Amniotic epithelial cell (primary cell): ENCODE results near the gene F2RL2.
A peak's percentile ranks its signal among the peaks of the same experiment; 100 is the strongest.

Experiments used
- DNase-seq: peaks from one replicate; pipeline ENCODE4 v3.0.0-alpha.2; 2010; ENCODE audit warnings: low read depth

The F2RL2 gene

DNA sequence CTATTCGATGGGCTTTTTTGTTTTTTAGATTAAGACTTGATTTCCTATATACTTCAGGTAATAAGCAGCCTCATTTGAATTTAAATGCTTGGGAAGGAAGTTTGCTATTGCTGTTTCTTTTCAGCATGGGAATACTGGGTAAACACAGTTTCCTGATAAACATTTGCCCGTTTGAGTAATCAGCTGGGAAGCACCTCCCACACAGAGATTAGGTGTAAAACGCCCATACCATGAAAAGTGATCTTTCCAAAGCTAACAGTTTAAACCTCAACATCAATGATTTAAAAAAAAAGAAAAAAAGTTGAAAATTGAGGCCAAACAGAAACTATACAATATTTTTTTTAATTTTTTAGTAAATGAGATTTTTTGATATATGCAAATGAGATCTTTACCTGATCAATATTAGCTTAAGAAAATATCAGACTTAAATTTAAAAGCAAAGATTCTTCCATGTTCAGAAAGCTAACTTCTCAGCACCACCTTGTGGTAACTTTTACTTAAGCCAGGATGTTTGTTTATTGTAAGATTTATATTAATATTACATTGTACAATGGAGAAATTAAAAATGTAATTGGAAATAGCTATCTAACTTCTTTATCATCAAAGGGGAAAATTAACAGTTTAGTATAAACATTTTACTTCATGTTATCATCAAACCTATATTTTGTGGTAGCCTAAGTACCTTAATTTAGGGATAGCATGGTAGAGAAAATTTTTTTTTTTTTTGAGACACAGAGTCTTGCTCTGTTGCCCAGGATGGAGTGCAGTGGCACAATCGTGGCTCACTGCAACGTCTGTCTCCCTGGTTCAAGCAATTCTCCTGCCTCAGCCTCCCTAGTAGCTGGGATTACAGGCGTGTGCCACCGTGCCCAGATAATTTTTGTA, 39.8 kb downstream of the F2RL2 start:
- DNase-seq: peak; percentile 23

- DNase-seq: peak; percentile 50
Observed at GRCh38 chr5:76582230-76583162, 40.7 kb downstream of the F2RL2 start.

DNA sequence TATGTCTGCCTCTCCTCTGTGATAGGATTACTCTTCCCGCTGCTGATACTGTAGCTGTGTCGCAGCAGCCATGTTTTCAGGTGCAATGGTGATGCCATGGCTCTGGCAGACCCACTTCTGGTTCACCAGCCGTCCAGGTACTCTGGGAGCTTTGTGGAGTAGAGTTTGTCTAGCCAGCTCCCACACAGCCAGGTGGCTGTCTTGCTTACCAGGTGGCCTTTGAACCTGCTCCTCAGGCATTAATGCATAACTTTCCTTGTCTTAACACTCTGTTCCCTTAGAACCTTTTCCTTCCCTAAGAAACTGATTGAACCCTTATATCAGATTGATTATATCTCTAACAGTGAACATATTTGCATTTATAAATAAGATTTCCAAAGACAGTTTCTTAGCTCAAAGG, 42.2 kb downstream of the F2RL2 start:
- DNase-seq: no peak

DNA sequence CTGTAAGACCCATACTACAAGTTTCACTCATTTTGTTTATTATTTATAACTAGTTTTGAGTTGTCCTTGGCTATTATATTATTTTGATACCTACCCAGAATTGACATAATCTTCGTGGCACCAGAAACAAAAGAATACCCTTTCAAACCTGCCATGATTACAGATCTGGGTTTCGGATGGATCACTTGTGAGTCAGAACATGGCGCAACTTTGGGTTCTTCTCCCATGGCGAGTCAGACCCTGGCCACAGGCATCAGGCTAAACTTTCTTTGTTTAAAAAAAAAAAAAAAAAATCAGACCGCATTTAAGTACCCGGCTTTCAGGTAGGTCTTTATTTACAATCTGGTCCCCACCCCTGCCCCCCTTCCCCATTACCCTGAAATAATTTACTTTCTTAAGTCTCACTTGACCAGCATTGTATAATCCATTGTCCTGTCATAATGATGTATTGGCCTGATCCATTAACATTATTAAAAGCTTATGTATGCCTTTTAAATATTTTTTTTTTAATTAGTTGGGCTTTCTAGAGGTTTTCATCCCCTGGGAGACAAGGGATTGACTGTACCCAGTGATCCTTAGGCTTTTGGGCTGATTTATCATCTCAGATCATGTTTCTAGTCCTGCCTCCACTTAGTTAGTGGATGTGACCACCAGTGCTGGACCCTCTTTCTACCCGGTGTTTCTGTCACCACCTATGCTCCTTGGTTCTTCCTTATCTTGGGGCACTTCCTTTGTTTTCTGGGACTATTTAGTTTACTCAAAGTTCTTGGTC, 43.9 kb downstream of the F2RL2 start:
- peak; percentile 30 for DNase-seq

DNA sequence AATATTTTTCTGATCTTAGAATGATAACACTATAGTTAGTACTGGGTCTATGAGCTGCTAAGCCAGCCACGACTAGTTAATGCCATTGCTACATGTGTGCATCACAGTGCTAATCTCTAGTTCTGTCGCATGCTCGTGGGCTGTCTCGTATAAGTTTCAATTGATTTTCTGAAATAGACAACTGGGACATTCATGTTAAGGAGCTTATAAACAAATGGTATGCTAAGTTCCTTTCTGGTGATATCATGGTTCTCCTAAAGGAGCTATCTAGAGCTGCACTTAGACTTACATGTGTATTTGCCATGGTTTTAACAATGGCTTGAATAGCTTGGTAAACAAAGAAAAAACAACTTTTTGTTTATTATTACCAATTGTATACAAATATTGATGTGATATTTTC, 46.2 kb downstream of the F2RL2 start:
- no peak for DNase-seq

- no peak for DNase-seq
Observed at GRCh38 chr5:76576450-76576849, 46.8 kb downstream of the F2RL2 start.

GRCh38 chr5:76571559-76571958, 51.6 kb downstream of the F2RL2 start:
- DNase-seq: no peak

- no peak for DNase-seq
Observed at GRCh38 chr5:76570153-76570552, 53.0 kb downstream of the F2RL2 start.
